ENCODE measurements around the gene BFAR.
"Not testable (repeated sequence)": the region's sequence is repeated elsewhere in the genome, so short reads cannot be mapped to it uniquely, and the experiment has no call there.

The BFAR gene

GRCh38 chr16:14701859-14702258 is 69.1 kb downstream of the BFAR start:
- DNase-seq = not testable (repeated sequence)

GRCh38 chr16:14702672-14703071 is 69.9 kb downstream of the BFAR start:
- not testable (repeated sequence) for DNase-seq

GRCh38 chr16:14703156-14704011 is 70.6 kb downstream of the BFAR start, which contains the start of gene NPIPA3:
TSS of gene NPIPA3 (plus strand) at chr16:14703411. CDS start at chr16:14708944, 5,533 bp downstream.
- not testable (repeated sequence) for DNase-seq

All from NCI-H1092 (cell line).